A549 (cell line): ENCODE results near the gene UBQLN4. TPM values are rescaled to one million over a fixed set of nuclear protein-coding genes. Genes with fewer than 3 reads are reported as not detected.

Experiments used
- ATAC-seq, 2 experiments: fragments of 200-7000 bp in 1 of 2; fragments of >200 bp in 1 of 2; cut with Nextera tagmentation in 1 of 2; cut with Tn5 transposase in 1 of 2; 3 replicates each; pipeline versions ENCODE4 v1.8.0 to v1.9.1; 2018 to 2020; ENCODE audit warnings: mild to moderate bottlenecking in 1 of 2, moderate library complexity in 1 of 2
- CTCF ChIA-PET: fragments of 300-600 bp; sonication (Branson Sonifier 250); formaldehyde crosslinking; extraction: SDS; loops from one replicate; lab custom pipeline; 2021; ENCODE audit warnings: antibody characterized with exemption, inconsistent platforms; lab: Yijun Ruan, JAX
- POLR2A ChIA-PET: fragments of 350-600 bp; formaldehyde crosslinking; extraction: SDS; loops from one replicate; lab custom pipeline; 2021; ENCODE audit warnings: antibody characterized with exemption, inconsistent platforms; lab: Yijun Ruan, JAX
- DNase-seq, 2 experiments: peaks; one replicate each; pipeline versions ENCODE4 v3.0.0 to v3.0.0-alpha.2; 2011 to 2016; ENCODE audit warnings: low read depth in 1 of 2, low spot score in 1 of 2
- FAIRE-seq: peaks from 2 replicates; lab custom pipeline; 2011; peaks lifted over from hg19 to GRCh38; lab: Jason Lieb, UNC
- H3K27ac ChIP-seq, 2 experiments: fragments of >200 bp; sonication (Bioruptor Twin); formaldehyde crosslinking; 3 replicates each; pipeline ENCODE4 v1.5.1; 2016 to 2017
- H3K4me1 ChIP-seq: fragments of >200 bp; sonication (Bioruptor Twin); formaldehyde crosslinking; 3 replicates; pipeline ENCODE4 v1.6.1; 2016
- H3K4me2 ChIP-seq: fragments of >200 bp; sonication (Bioruptor Twin); formaldehyde crosslinking; 3 replicates; pipeline ENCODE4 v1.6.1; 2016
- H3K4me3 ChIP-seq: fragments of >200 bp; sonication (Bioruptor Twin); formaldehyde crosslinking; 3 replicates; pipeline ENCODE4 v1.5.1; 2016
- H3K9me3 ChIP-seq: fragments of >200 bp; sonication (Bioruptor Twin); formaldehyde crosslinking; 3 replicates; pipeline ENCODE4 v1.6.1; 2016
- BCL3 ChIP-seq: fragments of >200 bp; sonication (Bioruptor Twin); formaldehyde crosslinking; IDR thresholded peaks from 3 replicates; pipeline ENCODE4 v1.6.1; 2016
- CEBPB ChIP-seq, 2 experiments: fragments of >200 bp in 1 of 2; sonication (Bioruptor Twin) in 1 of 2; formaldehyde crosslinking in 1 of 2; IDR thresholded peaks; 2 replicates each; pipeline ENCODE4 v1.6.1; 2012 to 2016
- CHD2 ChIP-seq: fragments of 150-350 bp; IDR thresholded peaks from 2 replicates; pipeline ENCODE4 v1.6.1; 2014; ENCODE audit warnings: low read length; ENCODE audit not compliant: partially characterized antibody
- CHD4 ChIP-seq: fragments of 200-600 bp; sonication (generic); IDR thresholded peaks from 2 replicates; pipeline ENCODE4 v1.6.1; 2016; ENCODE audit warnings: antibody characterized with exemption, mild to moderate bottlenecking, borderline replicate concordance
- CTCF ChIP-seq: fragments of >200 bp; sonication (Bioruptor Twin); formaldehyde crosslinking; IDR thresholded peaks from 3 replicates; pipeline ENCODE4 v1.5.1; 2016
- EHF ChIP-seq: fragments of 250-450 bp; sonication (Bioruptor Pico); IDR thresholded peaks from 2 replicates; pipeline ENCODE4 v1.5.0; 2020; ENCODE audit warnings: mild to moderate bottlenecking
- EHMT2 ChIP-seq: fragments of 200-600 bp; sonication (generic); IDR thresholded peaks from 2 replicates; pipeline ENCODE4 v1.6.1; 2016; ENCODE audit warnings: antibody characterized with exemption, low read depth, mild to moderate bottlenecking, moderate library complexity
- EP300 ChIP-seq, 2 experiments: fragments of >200 bp; sonication (Bioruptor Twin); formaldehyde crosslinking; IDR thresholded peaks; 2 replicates in 1 of 2; 3 replicates in 1 of 2; pipeline ENCODE4 v1.6.1; 2016 to 2017
- FOSB ChIP-seq: fragments of 250-450 bp; sonication (Bioruptor Pico); IDR thresholded peaks from 2 replicates; pipeline ENCODE4 v1.5.0; 2020; ENCODE audit warnings: mild to moderate bottlenecking, moderate library complexity
- FOSL2 ChIP-seq, 2 experiments: fragments of 450-650 bp in 1 of 2; fragments of >200 bp in 1 of 2; sonication (Bioruptor Twin) in 1 of 2; formaldehyde crosslinking; IDR thresholded peaks; 2 replicates each; pipeline versions ENCODE4 v1.5.0 to v1.6.1; 2016 to 2020; ENCODE audit warnings: mild to moderate bottlenecking in 1 of 2, moderate library complexity in 1 of 2
- FOXS1 ChIP-seq: fragments of 250-450 bp; sonication (Bioruptor Pico); IDR thresholded peaks from 2 replicates; pipeline ENCODE4 v1.5.0; 2020; ENCODE audit warnings: mild to moderate bottlenecking, moderate library complexity
- HOXB5 ChIP-seq: fragments of 250-450 bp; sonication (Bioruptor Pico); IDR thresholded peaks from 2 replicates; pipeline ENCODE4 v1.5.0; 2020; ENCODE audit warnings: mild to moderate bottlenecking, moderate library complexity
- JUNB ChIP-seq: fragments of >200 bp; sonication (Bioruptor Twin); formaldehyde crosslinking; IDR thresholded peaks from 2 replicates; pipeline ENCODE4 v1.6.1; 2016
- MAZ ChIP-seq: fragments of 150-350 bp; IDR thresholded peaks from 2 replicates; pipeline ENCODE4 v1.6.1; 2014; ENCODE audit warnings: antibody characterized with exemption, low read depth, low read length, borderline replicate concordance
- NR3C1 ChIP-seq: fragments of >200 bp; sonication (Bioruptor Twin); formaldehyde crosslinking; IDR thresholded peaks from 3 replicates; pipeline ENCODE4 v1.6.1; 2017
- PBX3 ChIP-seq: IDR thresholded peaks from 2 replicates; pipeline ENCODE4 v1.6.1; 2012
- RAD21 ChIP-seq, 2 experiments: fragments of >200 bp in 1 of 2; sonication (Bioruptor Twin) in 1 of 2; formaldehyde crosslinking in 1 of 2; IDR thresholded peaks in 1 of 2; conservative IDR thresholded peaks in 1 of 2; 2 replicates in 1 of 2; 3 replicates in 1 of 2; pipeline ENCODE4 v1.6.1; 2012 to 2018; ENCODE audit warnings: inconsistent platforms in 1 of 2
- RARB ChIP-seq: fragments of 250-450 bp; sonication (Bioruptor Pico); IDR thresholded peaks from 2 replicates; pipeline ENCODE4 v1.8.0; 2021; ENCODE audit warnings: mild to moderate bottlenecking, moderate library complexity
- SMC3 ChIP-seq: fragments of >200 bp; sonication (Bioruptor Twin); formaldehyde crosslinking; IDR thresholded peaks from 3 replicates; pipeline ENCODE4 v1.6.1; 2018; ENCODE audit warnings: inconsistent platforms
- TFCP2L1 ChIP-seq: fragments of 250-450 bp; sonication (Bioruptor Pico); IDR thresholded peaks from 2 replicates; pipeline ENCODE4 v1.5.0; 2021; ENCODE audit warnings: mild to moderate bottlenecking
- TP53 ChIP-seq: fragments of 250-450 bp; sonication (Bioruptor Pico); IDR thresholded peaks from 2 replicates; pipeline ENCODE4 v1.5.0; 2021; ENCODE audit warnings: mild to moderate bottlenecking, moderate library complexity
- ZC3H11A ChIP-seq: fragments of 450-650 bp; IDR thresholded peaks from 2 replicates; pipeline ENCODE4 v1.6.1; 2014; ENCODE audit warnings: antibody characterized with exemption, mild to moderate bottlenecking
- ZSCAN20 ChIP-seq: fragments of 250-450 bp; sonication (Bioruptor Pico); IDR thresholded peaks from 2 replicates; pipeline ENCODE4 v1.8.0; 2022; ENCODE audit warnings: mild to moderate bottlenecking, moderate library complexity
- WGBS: methylation state at CpG from one replicate; pipeline ENCODE4 v1.1.6; 2017; ENCODE audit errors: missing lambda C conversion rate; 5-methylcytosine and 5-hydroxymethylcytosine counted together
- polyA plus RNA-seq, 4 experiments: library from polyadenylated mRNA; depleted of rRNA in 3 of 4; stranded (reverse); fragments of >200 nt; fragmentation: RNase III in 1 of 4; extraction: RNeasy Plus Mini Kit Qiagen cat#74134 plus additional on column Dnase treatment in 1 of 4; gene quantifications; 2 replicates in 3 of 4; 3 replicates in 1 of 4; pipeline ENCODE4 v1.2.3, GENCODE V29; 2011 to 2017
- TF ChIP-seq, protein P1 (sequence below): fragments of 450-650 bp; IDR thresholded peaks from 2 replicates; pipeline ENCODE4 v1.6.1; 2014; ENCODE audit warnings: antibody characterized with exemption
- TF ChIP-seq, protein P2 (sequence below): IDR thresholded peaks from 2 replicates; pipeline ENCODE4 v1.6.1; 2012

The UBQLN4 gene
- polyA plus RNA-seq, 2 of the 4 experiments (the other 2 are of a cell fraction), result 38.2 to 42.0 TPM

DNA sequence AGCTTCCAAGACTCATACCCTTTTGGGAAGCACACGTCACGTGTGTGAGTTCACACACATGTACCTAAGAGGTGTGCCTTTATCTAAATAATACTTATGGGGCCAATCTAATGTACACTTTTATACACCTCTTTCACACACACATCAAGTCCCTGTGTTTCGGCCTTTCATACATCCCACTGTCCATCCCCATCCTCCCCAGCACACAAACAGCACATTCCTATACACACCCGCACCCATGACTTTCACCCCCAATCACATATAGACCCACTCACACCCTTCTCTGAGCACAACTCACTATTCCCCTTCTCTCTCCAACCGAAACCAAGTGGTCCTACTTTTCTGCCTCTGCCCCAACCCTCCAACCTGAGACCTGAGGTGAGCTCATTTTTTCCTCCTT is 25.1 kb upstream of the UBQLN4 start:
- H3K4me2 ChIP-seq, result no peak overlapping the region
- H3K4me3 ChIP-seq, result no peak overlapping the region
- POLR2A ChIA-PET, result no interaction called here
- TF ChIP-seq CHD4 (no peak), CEBPB (IDR thresholded peaks at IDR 0.05) (no peak), FOXS1 (CRISPR knock-in tag) (no peak), BCL3 (no peak), EHF (no peak), TFCP2L1 (no peak)
- TF ChIP-seq, all 56 proteins: peak for 0
- ATAC-seq, result no peak
- WGBS, result 94% methylated on average over 5 of the region's 5 CpGs
- Histone ChIP-seq H3K27ac (no peak overlapping the region), H3K4me1 (peaks cover 14% of the 10 kb centered on the region; the same call in 2 of the 3 replicates), H3K9me3 (no peaks in the 10 kb centered on the region)
- no peak for FAIRE-seq
- DNase-seq, result no peak
- CTCF ChIA-PET, result interaction anchor here (0.9 to 2.9 kb wide), 6 partner anchors 10 to 67 kb away, joined by 3 to 19 read pairs (median 4); no protein-coding TSS in a partner anchor

DNA sequence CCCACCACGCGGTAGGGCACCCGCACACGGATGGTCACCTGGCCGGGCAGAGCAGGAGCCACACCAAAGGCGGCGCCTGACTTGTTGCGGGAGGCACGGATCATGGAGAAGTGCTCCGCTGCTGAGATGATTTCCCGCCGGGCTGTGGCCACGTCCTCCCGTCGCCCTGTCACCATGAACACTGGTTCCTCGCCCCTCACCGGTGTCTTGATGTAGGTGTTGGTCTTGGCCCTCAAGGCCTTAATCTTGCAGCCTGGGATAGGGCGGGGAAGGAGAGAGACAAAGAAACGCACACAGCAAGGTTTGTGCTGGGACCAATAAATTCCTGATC is 23.8 kb upstream of the UBQLN4 start:
- Histone ChIP-seq H3K9me3 (no peaks in the 10 kb centered on the region), H3K4me3 (no peak overlapping the region), H3K27ac (no peak overlapping the region), H3K4me1 (peaks cover 11% of the 10 kb centered on the region; the same call in 2 of the 3 replicates), H3K4me2 (no peak overlapping the region)
- POLR2A ChIA-PET, result no interaction called here
- FAIRE-seq, result no peak
- TF ChIP-seq, protein P1, sequence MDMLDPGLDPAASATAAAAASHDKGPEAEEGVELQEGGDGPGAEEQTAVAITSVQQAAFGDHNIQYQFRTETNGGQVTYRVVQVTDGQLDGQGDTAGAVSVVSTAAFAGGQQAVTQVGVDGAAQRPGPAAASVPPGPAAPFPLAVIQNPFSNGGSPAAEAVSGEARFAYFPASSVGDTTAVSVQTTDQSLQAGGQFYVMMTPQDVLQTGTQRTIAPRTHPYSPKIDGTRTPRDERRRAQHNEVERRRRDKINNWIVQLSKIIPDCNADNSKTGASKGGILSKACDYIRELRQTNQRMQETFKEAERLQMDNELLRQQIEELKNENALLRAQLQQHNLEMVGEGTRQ, result no peak
- TF ChIP-seq CHD2, result no peak
- no peak for TF ChIP-seq TP53 (CRISPR knock-in tag)
- no peak for TF ChIP-seq ZC3H11A
- TF ChIP-seq RARB (CRISPR knock-in tag), result no peak
- TF ChIP-seq FOSL2 (IDR thresholded peaks at IDR 0.05), result no peak
- TF ChIP-seq FOSL2 (CRISPR knock-in tag; IDR thresholded peaks at IDR 0.05), result no peak
- TF ChIP-seq, protein P2, sequence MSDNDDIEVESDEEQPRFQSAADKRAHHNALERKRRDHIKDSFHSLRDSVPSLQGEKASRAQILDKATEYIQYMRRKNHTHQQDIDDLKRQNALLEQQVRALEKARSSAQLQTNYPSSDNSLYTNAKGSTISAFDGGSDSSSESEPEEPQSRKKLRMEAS, result no peak
- no peak for TF ChIP-seq PBX3
- no peak for TF ChIP-seq ZSCAN20
- TF ChIP-seq EP300 (IDR thresholded peaks at IDR 0.05), result no peak
- TF ChIP-seq FOSB, result no peak
- TF ChIP-seq EHMT2, result no peak
- no peak for TF ChIP-seq MAZ
- no peak for TF ChIP-seq RAD21 (conservative IDR thresholded peaks at IDR 0.05 in 1 of 2, IDR thresholded peaks at IDR 0.05 in 1 of 2)
- no peak for TF ChIP-seq CTCF
- no peak for TF ChIP-seq SMC3
- TF ChIP-seq JUNB, result no peak
- TF ChIP-seq FOXS1 (CRISPR knock-in tag), result no peak
- TF ChIP-seq NR3C1, result no peak
- no peak for TF ChIP-seq HOXB5
- DNase-seq, result no peak
- 92% methylated on average over 18 of the region's 19 CpGs for WGBS
- ATAC-seq, result no peak
- CTCF ChIA-PET, result interaction anchor here (2.1 to 2.9 kb wide), 2 partner anchors 11 to 53 kb away, joined by 8 to 19 read pairs; no protein-coding TSS in a partner anchor
